GM23248 (cell line): ENCODE measurements around the gene MACROD2.

ENCODE experiments used
- EZH2 ChIP-seq: fragments of 200-600 bp; sonication (generic); IDR thresholded peaks from 2 replicates; pipeline ENCODE4 v1.6.1; 2018; ENCODE audit warnings: antibody characterized with exemption, mild to moderate bottlenecking; ENCODE audit not compliant: insufficient read depth, poor library complexity, severe bottlenecking
- EZH2phosphoT487 ChIP-seq: fragments of 200-600 bp; sonication (generic); IDR thresholded peaks from 2 replicates; pipeline ENCODE4 v1.6.1; 2018; ENCODE audit warnings: antibody characterized with exemption, moderate library complexity, mild to moderate bottlenecking, low read depth; ENCODE audit not compliant: insufficient read depth

DNA sequence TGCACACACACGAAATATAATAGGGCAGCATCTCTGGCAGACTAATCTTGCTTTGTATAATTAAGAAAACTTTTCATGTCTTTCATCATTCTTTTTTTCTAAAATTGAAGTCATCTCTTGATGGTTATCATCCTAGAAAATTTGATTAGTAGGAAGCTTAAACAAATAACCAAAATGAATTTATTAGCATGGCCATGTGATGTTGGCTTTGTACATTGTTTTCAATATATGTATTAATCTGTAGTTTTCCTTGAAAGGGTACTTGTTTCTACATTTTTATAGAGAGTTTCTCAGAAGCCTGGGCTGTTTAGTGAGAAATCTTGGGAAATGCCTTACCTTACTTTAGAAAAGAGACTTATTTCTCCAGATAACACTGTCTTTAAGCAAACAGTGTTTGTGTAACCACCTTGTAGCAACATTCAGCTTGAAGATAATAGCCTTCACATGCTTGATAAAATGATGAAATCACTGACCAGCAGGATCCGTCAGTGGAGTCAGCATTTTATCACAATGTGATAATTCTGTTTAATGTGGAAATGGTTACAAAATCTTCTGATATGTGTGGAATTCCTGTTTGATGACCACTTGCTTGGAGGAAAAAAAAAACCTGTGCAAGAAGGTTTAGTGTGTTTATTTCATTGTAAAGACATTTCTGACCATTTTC is 147.8 kb downstream of the MACROD2 start:
- no peak for TF ChIP-seq EZH2
- no peak for TF ChIP-seq EZH2phosphoT487
